Coronary artery (tissue), 2 donors: ENCODE data around the gene PYCARD.
A peak's percentile ranks its signal among the peaks of the same experiment; 100 is the strongest.
"Not testable (repeated sequence)": the region's sequence is repeated elsewhere in the genome, so short reads cannot be mapped to it uniquely, and the experiment has no call there.

Experiments used
- DNase-seq: peaks from one replicate; pipeline ENCODE4 v3.0.0-alpha.2; 2017; ENCODE audit warnings: low spot score
- H3K27ac ChIP-seq, 2 donors: fragments of 200-600 bp; sonication (generic); one replicate each; pipeline ENCODE4 v1.5.1; 2016 to 2019
- H3K4me3 ChIP-seq: fragments of 200-600 bp; sonication (generic); 2 replicates; pipeline ENCODE4 v1.5.1; 2016; ENCODE audit warnings: mild to moderate bottlenecking, moderate library complexity
- CTCF ChIP-seq: fragments of 200-600 bp; sonication (generic); IDR thresholded peaks from one replicate; pipeline ENCODE4 v1.5.1; 2019; ENCODE audit warnings: antibody characterized with exemption

PYCARD gene

GRCh38 chr16:31202414-31203375, at the start of gene PYCARD:
TSS of gene PYCARD (minus strand) at chr16:31202760. CDS start at chr16:31202690, 70 bp downstream.
- peak within 1 kb of the TSS; percentile 92 for H3K4me3 ChIP-seq
- TF ChIP-seq CTCF = no peak
- peak within 1 kb of the TSS in 1 of 2 donors; percentile 67 for H3K27ac ChIP-seq
- DNase-seq = no peak

- Histone ChIP-seq H3K27ac (no peak overlapping the region), H3K4me3 (no peak overlapping the region)
- no peak for DNase-seq
- TF ChIP-seq CTCF = no peak
Measured at GRCh38 chr16:31251435-31251834, 48.9 kb upstream of the PYCARD start.

- DNase-seq = no peak
- Histone ChIP-seq H3K27ac (no peak overlapping the region), H3K4me3 (no peak overlapping the region)
- TF ChIP-seq CTCF = no peak
Measured at GRCh38 chr16:31250782-31251384, 48.3 kb upstream of the PYCARD start.

- H3K4me3 ChIP-seq = no peak overlapping the region
- no peak overlapping the region for H3K27ac ChIP-seq
- DNase-seq = no peak
- no peak for TF ChIP-seq CTCF
Measured at GRCh38 chr16:31248344-31248743, 45.8 kb upstream of the PYCARD start.

GRCh38 chr16:31246296-31246695, 43.7 kb upstream of the PYCARD start:
- DNase-seq = no peak
- TF ChIP-seq CTCF = no peak
- H3K4me3 ChIP-seq = no peak overlapping the region
- H3K27ac ChIP-seq = no peak overlapping the region

GRCh38 chr16:31245598-31245997, 43.0 kb upstream of the PYCARD start:
- not testable (repeated sequence) for H3K27ac ChIP-seq, DNase-seq, H3K4me3 ChIP-seq

- no peak for DNase-seq
- Histone ChIP-seq H3K27ac (no peak overlapping the region), H3K4me3 (no peak overlapping the region)
- no peak for TF ChIP-seq CTCF
Measured at GRCh38 chr16:31243734-31244670, 41.4 kb upstream of the PYCARD start.
